HS-27A (cell line): ENCODE data around the gene SELENOO.
"Not testable (repeated sequence)": the region's sequence is repeated elsewhere in the genome, so short reads cannot be mapped to it uniquely, and the experiment has no call there.

ENCODE experiments used
- DNase-seq: peaks from one replicate; pipeline ENCODE4 v3.0.0-alpha.2; 2012; ENCODE audit warnings: low read depth, missing footprints

Gene SELENOO

DNA sequence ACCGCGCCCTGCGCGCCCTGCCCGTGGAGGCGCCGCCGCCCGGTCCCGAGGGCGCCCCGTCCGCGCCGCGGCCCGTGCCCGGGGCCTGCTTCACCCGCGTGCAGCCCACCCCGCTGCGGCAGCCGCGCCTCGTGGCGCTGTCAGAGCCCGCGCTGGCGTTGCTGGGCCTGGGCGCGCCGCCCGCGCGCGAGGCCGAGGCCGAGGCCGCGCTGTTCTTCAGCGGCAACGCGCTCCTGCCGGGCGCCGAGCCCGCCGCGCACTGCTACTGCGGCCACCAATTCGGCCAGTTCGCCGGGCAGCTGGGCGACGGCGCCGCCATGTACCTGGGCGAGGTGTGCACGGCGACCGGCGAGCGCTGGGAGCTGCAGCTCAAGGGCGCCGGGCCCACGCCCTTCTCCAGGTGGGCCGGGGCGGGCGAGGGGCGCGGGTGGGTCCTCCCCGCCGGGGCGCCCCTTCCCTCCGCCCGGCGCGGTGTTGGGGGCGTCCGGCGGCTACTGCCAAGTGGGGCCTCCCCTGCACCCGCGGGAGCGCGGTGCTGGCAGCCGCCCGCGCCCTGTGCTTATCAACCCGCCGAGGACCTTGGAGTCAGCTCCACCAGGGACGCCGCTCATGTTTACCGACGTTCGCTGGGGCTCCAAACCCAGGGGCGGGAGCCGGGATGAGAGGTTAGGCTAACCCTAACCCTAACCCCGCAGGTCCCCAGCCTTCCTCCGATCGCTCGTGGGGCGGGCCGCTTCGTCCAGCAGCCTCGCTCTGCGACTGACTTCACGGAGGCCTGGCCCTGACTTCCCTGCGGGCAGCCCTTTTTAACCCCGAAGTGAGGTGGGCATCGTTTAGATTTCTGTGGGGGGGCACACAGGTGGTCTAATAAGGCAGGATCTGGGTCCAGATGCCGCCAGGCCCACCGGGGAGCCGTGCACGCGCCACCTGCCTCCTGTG lies 649 bp downstream of the SELENOO start:
- DNase-seq, result no peak

DNA sequence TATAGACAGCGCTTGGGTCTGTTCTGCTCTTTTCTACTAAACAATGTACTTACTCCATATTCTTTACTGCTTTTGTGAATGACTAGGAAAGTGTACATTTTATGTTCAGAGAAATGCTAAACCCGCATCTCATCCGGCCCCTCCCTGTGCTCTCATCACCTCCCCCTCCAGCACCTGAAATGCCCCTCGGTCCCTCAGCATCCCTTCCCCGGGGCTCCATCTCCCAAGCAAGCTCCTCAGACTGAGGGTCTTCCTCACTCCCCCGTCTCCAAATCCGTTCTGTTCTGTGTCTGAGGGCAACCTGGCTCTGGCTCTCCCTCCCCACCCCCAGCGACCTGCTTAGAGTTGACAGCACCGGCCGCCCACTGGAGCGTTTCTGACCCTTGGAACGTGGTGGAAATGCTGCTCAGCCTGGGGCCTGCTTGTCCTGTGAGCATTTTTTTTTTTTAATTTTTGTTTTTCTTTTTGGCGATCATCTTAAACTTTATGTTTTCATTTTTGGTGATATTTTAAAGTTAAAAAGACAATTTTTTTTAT lies 1.4 kb downstream of the SELENOO start:
- DNase-seq, result no peak

GRCh38 chr22:50203288-50203687 lies 2.5 kb downstream of the SELENOO start:
- no peak for DNase-seq

DNA sequence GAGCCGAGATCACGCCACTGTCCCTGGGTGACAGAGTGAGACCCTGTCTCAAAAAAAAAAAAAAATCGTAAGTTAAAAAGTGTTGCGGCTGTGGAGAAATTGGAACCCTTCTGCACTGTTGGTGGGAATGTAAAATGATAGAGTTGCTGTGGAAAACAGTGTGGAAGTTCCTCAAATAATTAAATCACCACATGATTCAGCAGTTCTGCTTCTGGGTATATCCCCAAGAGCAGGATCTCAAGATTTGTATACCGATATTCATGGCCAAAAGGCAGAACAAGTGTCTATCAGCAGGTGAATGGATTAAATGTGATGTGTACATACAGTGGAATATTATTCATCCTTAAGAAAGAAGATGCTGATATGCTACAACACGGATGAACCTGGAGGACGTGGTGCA lies 3.8 kb downstream of the SELENOO start:
- DNase-seq, result no peak

- DNase-seq, result not testable (repeated sequence)
Observed at GRCh38 chr22:50204998-50205397, 4.2 kb downstream of the SELENOO start.

GRCh38 chr22:50205781-50206569 lies 5.2 kb downstream of the SELENOO start:
- no peak for DNase-seq

GRCh38 chr22:50206599-50206998 lies 5.8 kb downstream of the SELENOO start:
- no peak for DNase-seq

- no peak for DNase-seq
Observed at GRCh38 chr22:50207383-50208140, 6.8 kb downstream of the SELENOO start.

- no peak for DNase-seq
Observed at GRCh38 chr22:50208430-50208938, 7.7 kb downstream of the SELENOO start.

- no peak for DNase-seq
Observed at GRCh38 chr22:50208939-50209892, 8.4 kb downstream of the SELENOO start.

GRCh38 chr22:50209893-50210292 lies 9.1 kb downstream of the SELENOO start:
- DNase-seq, result peak; percentile 17

GRCh38 chr22:50210378-50211139 lies 9.7 kb downstream of the SELENOO start:
- DNase-seq, result no peak

- no peak for DNase-seq
Observed at GRCh38 chr22:50211147-50211546, 10.3 kb downstream of the SELENOO start.

GRCh38 chr22:50213263-50213662 lies 12.5 kb downstream of the SELENOO start:
- DNase-seq, result no peak

DNA sequence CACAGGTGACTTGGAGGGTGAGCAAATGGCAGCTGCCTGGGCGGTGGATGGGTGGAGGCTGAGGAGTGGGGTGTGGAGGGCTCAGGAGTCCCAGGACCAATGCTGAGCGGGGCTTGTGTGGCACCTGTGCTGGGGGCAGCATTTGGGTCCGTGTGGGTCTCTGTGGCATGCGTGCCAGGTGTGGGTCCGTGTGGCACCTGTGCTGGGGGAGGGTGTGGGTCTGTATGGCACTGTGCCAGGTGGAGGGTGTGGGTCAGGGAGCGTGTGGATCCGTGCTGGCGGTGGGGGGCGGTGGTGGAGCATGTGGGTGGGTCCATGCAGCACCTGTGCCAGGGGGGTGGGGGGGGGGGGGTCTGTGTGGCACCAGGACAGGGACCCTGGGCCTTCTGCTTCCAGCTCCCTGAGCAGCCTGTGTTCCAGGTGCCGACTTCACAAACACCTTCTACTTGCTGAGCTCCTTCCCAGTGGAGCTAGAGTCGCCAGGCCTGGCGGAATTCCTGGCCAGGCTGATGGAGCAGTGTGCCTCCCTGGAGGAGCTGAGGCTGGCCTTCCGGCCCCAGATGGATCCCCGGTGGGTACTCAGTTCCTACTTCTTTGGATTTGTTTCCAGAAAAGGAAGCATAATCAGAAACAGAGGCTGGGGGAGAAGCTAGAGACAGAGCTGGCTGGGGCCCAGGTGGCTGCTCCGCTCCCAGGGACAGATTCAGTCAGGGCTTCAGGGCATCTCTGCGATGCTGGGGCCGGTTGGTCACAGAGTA lies 14.7 kb downstream of the SELENOO start:
- no peak for DNase-seq

DNA sequence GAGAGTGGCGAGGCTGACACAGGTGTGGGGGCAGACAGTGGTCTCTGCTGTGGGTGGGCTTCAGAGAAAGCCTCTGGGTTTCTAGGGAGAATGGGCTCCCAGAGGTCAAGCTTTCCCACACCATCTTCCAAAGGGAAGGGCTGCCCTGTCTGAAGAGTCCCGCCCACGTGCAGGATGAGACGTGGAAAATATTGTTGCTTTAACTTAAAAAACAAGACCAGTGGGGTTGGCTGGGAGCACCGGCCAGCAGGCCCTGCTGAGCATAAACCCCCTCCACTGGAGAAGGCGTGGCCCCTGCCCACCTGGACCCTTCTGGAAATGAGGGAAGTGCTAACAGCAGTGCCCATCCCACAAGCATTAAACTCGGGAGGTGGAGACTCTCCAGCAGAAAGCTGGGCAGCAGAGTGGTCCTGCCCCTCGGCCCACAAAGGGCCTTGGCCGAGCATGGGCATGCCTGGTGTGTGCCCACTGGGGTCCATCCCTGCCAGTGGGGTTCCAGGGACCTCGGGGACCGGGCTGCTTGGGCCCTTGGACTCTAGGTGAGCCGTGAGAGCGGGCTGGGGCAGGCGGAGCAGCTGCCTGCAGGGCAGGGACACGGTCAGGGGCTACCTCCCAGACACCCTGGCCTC lies 15.4 kb downstream of the SELENOO start:
- no peak for DNase-seq

GRCh38 chr22:50216684-50217520 lies 16.1 kb downstream of the SELENOO start:
- DNase-seq, result no peak
